HCT116 (cell line): ENCODE data around the gene PKIB. TPM values are rescaled to one million over a fixed set of nuclear protein-coding genes. Genes with fewer than 3 reads are reported as not detected.
A peak's percentile ranks its signal among the peaks of the same experiment; 100 is the strongest.

Source experiments
- ATAC-seq: fragments of 200-7000 bp; cut with Tn5 transposase; 2 replicates; pipeline ENCODE4 v1.9.1; 2020; ENCODE audit warnings: mild to moderate bottlenecking, moderate library complexity
- BruUV-seq: library from RNA; stranded (reverse); fragments of 400-500 nt; replicated peaks from 2 replicates; lab custom pipeline; 2021; lab: Mats Ljungman, UMichigan
- CTCF ChIA-PET: fragments of 300-600 bp; sonication (Branson Sonifier 250); formaldehyde crosslinking; loops from one replicate; lab custom pipeline; 2021; ENCODE audit warnings: antibody characterized with exemption; lab: Charles Lee
- POLR2A ChIA-PET: fragments of 300-600, 350-600 bp; sonication (Branson Sonifier 250); formaldehyde crosslinking; loops from one replicate; lab custom pipeline; 2021; ENCODE audit warnings: antibody characterized with exemption; lab: Charles Lee
- RAD21 ChIA-PET, 2 experiments: fragments of 300-600 bp; sonication (Branson Sonifier 250); formaldehyde crosslinking; loops; one replicate each; lab custom pipeline; 2023; ENCODE audit warnings: low total read pairs in 2 of 2; ENCODE audit not compliant: uncharacterized antibody in 2 of 2, unreplicated experiment in 2 of 2, low non-redundant PET in 1 of 2; lab: Charles Lee
- DNase-seq: peaks from one replicate; pipeline ENCODE4 v3.0.0-alpha.2; 2010; ENCODE audit warnings: low read depth, low spot score
- H2AFZ ChIP-seq: fragments of 200-600 bp; shearing (Covaris generic), sonication (generic); 2 replicates; pipeline ENCODE4 v1.6.1; 2017; ENCODE audit warnings: low read depth, mixed run types, mixed read lengths, antibody characterized with exemption, low read length; ENCODE audit not compliant: poor library complexity, severe bottlenecking
- H3K27ac ChIP-seq: 2 replicates; pipeline ENCODE4 v1.5.1; 2012; ENCODE audit warnings: low read depth, low read length
- H3K27me3 ChIP-seq: fragments of 200-600 bp; sonication (generic); 2 replicates; pipeline ENCODE4 v1.6.1; 2016; ENCODE audit warnings: mixed run types, low read length, mixed read lengths; ENCODE audit not compliant: insufficient read depth
- H3K36me3 ChIP-seq, 2 experiments: fragments of 200-500 bp in 1 of 2; fragments of 200-600 bp in 1 of 2; sonication (Bioruptor generic) in 1 of 2; sonication (generic) in 1 of 2; 2 replicates each; pipeline versions ENCODE4 v1.5.1 to v1.6.1; 2014 to 2016; ENCODE audit warnings: low read length in 2 of 2, inconsistent platforms in 1 of 2, mixed read lengths in 1 of 2, mixed run types in 1 of 2; ENCODE audit not compliant: insufficient read depth in 2 of 2, control insufficient read depth in 1 of 2
- H3K4me1 ChIP-seq, 2 experiments: fragments of 200-600 bp in 1 of 2; sonication (generic) in 1 of 2; 2 replicates each; pipeline versions ENCODE4 v1.5.1 to v1.6.1; 2012 to 2017; ENCODE audit warnings: low read length in 2 of 2, inconsistent platforms in 1 of 2, mild to moderate bottlenecking in 1 of 2, mixed read lengths in 1 of 2, mixed run types in 1 of 2, moderate library complexity in 1 of 2; ENCODE audit not compliant: insufficient read depth in 2 of 2, control insufficient read depth in 1 of 2
- H3K4me2 ChIP-seq: fragments of 200-600 bp; sonication (generic); 2 replicates; pipeline ENCODE4 v1.6.1; 2017; ENCODE audit warnings: mixed run types, low read length, mixed read lengths
- H3K4me3 ChIP-seq, 2 experiments: fragments of 200-600 bp in 1 of 2; sonication (generic) in 1 of 2; replicated peaks in 1 of 2; 2 replicates each; pipeline ENCODE4 v1.5.1; 2011 to 2016; ENCODE audit warnings: low read length in 2 of 2, control low read depth in 1 of 2, low read depth in 1 of 2, mild to moderate bottlenecking in 1 of 2, mixed read lengths in 1 of 2, mixed run types in 1 of 2
- H3K79me2 ChIP-seq: fragments of 200-600 bp; sonication (generic); 2 replicates; pipeline ENCODE4 v1.6.1; 2017; ENCODE audit warnings: mild to moderate bottlenecking, mixed run types, low read length, moderate library complexity, mixed read lengths; ENCODE audit not compliant: insufficient read depth
- H3K9ac ChIP-seq: fragments of 200-600 bp; sonication (generic); 2 replicates; pipeline ENCODE4 v1.6.1; 2016; ENCODE audit warnings: low read length, mixed read lengths
- H3K9me2 ChIP-seq: fragments of 200-600 bp; sonication (generic), shearing (Covaris generic); 2 replicates; pipeline ENCODE4 v1.6.1; 2017; ENCODE audit warnings: mixed run types, mild to moderate bottlenecking, moderate library complexity; ENCODE audit not compliant: insufficient read depth
- H3K9me3 ChIP-seq, 2 experiments: fragments of 200-500 bp in 1 of 2; fragments of 200-600 bp in 1 of 2; sonication (Bioruptor generic) in 1 of 2; sonication (generic) in 1 of 2; 2 replicates each; pipeline ENCODE4 v1.6.1; 2014 to 2017; ENCODE audit warnings: low read length in 2 of 2, mixed read lengths in 2 of 2, inconsistent platforms in 1 of 2, low read depth in 1 of 2, mild to moderate bottlenecking in 1 of 2, mixed run types in 1 of 2, moderate library complexity in 1 of 2; ENCODE audit not compliant: control insufficient read depth in 1 of 2, insufficient read depth in 1 of 2
- H4K20me1 ChIP-seq: fragments of 200-600 bp; sonication (generic), shearing (Covaris generic); 2 replicates; pipeline ENCODE4 v1.6.1; 2017; ENCODE audit warnings: mixed run types, mild to moderate bottlenecking, moderate library complexity; ENCODE audit not compliant: insufficient read depth
- ATF3 ChIP-seq: IDR thresholded peaks from 2 replicates; pipeline ENCODE4 v1.6.1; 2012
- CBX3 ChIP-seq: IDR thresholded peaks from 2 replicates; pipeline ENCODE4 v1.6.1; 2012; ENCODE audit warnings: low read depth
- CEBPB ChIP-seq: IDR thresholded peaks from 2 replicates; pipeline ENCODE4 v1.6.1; 2012; ENCODE audit warnings: low read depth
- CTCF ChIP-seq, 3 experiments: fragments of 200-600 bp in 1 of 3; sonication (generic) in 1 of 3; IDR thresholded peaks in 2 of 3; conservative IDR thresholded peaks in 1 of 3; 2 replicates each; pipeline ENCODE4 v1.5.1; 2012 to 2017; ENCODE audit warnings: low read depth in 2 of 3, low read length in 2 of 3, antibody characterized with exemption in 1 of 3, borderline replicate concordance in 1 of 3, control low read depth in 1 of 3, mild to moderate bottlenecking in 1 of 3, mixed read lengths in 1 of 3, mixed run types in 1 of 3, moderate library complexity in 1 of 3; ENCODE audit not compliant: insufficient read depth in 1 of 3
- EGR1 ChIP-seq: IDR thresholded peaks from 2 replicates; pipeline ENCODE4 v1.6.1; 2012; ENCODE audit warnings: low read depth
- EZH2 ChIP-seq: fragments of 200-600 bp; sonication (generic); IDR thresholded peaks from 2 replicates; pipeline ENCODE4 v1.6.1; 2017; ENCODE audit warnings: antibody characterized with exemption, mixed run types
- FOSL1 ChIP-seq: IDR thresholded peaks from 2 replicates; pipeline ENCODE4 v1.6.1; 2012; ENCODE audit warnings: low read depth
- MAX ChIP-seq: IDR thresholded peaks from 2 replicates; pipeline ENCODE4 v1.6.1; 2012
- POLR2AphosphoS5 ChIP-seq: IDR thresholded peaks from 2 replicates; pipeline ENCODE4 v1.6.1; 2011; ENCODE audit warnings: mild to moderate bottlenecking, low read depth, low read length, moderate library complexity
- REST ChIP-seq: IDR thresholded peaks from 2 replicates; pipeline ENCODE4 v1.6.1; 2012; ENCODE audit warnings: low read depth
- SIN3A ChIP-seq: IDR thresholded peaks from 2 replicates; pipeline ENCODE4 v1.6.1; 2012; ENCODE audit warnings: low read depth
- SP1 ChIP-seq: IDR thresholded peaks from 2 replicates; pipeline ENCODE4 v1.6.1; 2012; ENCODE audit warnings: low read depth
- SRF ChIP-seq: IDR thresholded peaks from 2 replicates; pipeline ENCODE4 v1.6.1; 2012; ENCODE audit warnings: low read depth
- TCF7L2 ChIP-seq: IDR thresholded peaks from 2 replicates; pipeline ENCODE4 v1.7.0; 2011; ENCODE audit warnings: borderline replicate concordance, inconsistent platforms; ENCODE audit not compliant: insufficient read depth, insufficient read length; ENCODE audit errors: extremely low read depth
- YY1 ChIP-seq: IDR thresholded peaks from 2 replicates; pipeline ENCODE4 v1.6.1; 2011; ENCODE audit warnings: low read length, low read depth, moderate library complexity, mild to moderate bottlenecking; ENCODE audit not compliant: insufficient replicate concordance; ENCODE audit errors: extremely low read depth
- ZFX ChIP-seq: fragments of 450-650 bp; IDR thresholded peaks from 2 replicates; pipeline ENCODE4 v1.6.1; 2017
- ZNF274 ChIP-seq: fragments of 200-500 bp; sonication (Bioruptor generic); IDR thresholded peaks from 2 replicates; pipeline ENCODE4 v1.6.1; 2014; ENCODE audit warnings: mild to moderate bottlenecking, low read depth, low read length, inconsistent platforms
- intact Hi-C: fragments of 100-400 bp; cut with micrococcal nuclease; formaldehyde crosslinking; loops from 2 replicates; pipeline ENCODE4 v1.10.0; 2022
- total RNA-seq: library from RNA; stranded (reverse); gene quantifications from one replicate; pipeline ENCODE4 v1.2.1, GENCODE V29; 2021; ENCODE audit not compliant: unreplicated experiment

PKIB gene
- total RNA-seq, 1 experiment from 2014 or later, result 24.0 TPM

- TF ChIP-seq ATF3 (no peak), FOSL1 (peak; percentile 88)
Observed at GRCh38 chr6:122653094-122653493, 42.9 kb downstream of the PKIB start (continued).

GRCh38 chr6:122654012-122654411 is 43.8 kb downstream of the PKIB start:
- Histone ChIP-seq H2AFZ (no peak overlapping the region), H3K27me3 (no peaks in the 10 kb centered on the region)
- TF ChIP-seq CBX3 (no peak), ZFX (no peak), MAX (no peak), CEBPB (no peak), SP1 (no peak), REST (no peak), FOSL1 (no peak), ZNF274 (no peak), EZH2 (no peak), ATF3 (no peak), SRF (no peak), POLR2AphosphoS5 (no peak), TCF7L2 (no peak), EGR1 (no peak), YY1 (no peak), SIN3A (no peak), CTCF (IDR thresholded peaks at IDR 0.05 in 2 of 3, conservative IDR thresholded peaks at IDR 0.05 in 1 of 3; ENCODE audit: borderline replicate concordance in 1 of 3, insufficient read depth in 1 of 3, low read depth in 2 of 3, low read length in 2 of 3) (no peak)
- TF ChIP-seq, all 23 proteins: peak for 0
- no TSS peak for BruUV-seq
- no peak overlapping the region for H3K4me3 ChIP-seq
- intact Hi-C loops, result no loop called here
- H3K4me2 ChIP-seq, result peak overlapping the region; percentile 63; the same call in 1 of the 2 replicates
- ChIA-PET RAD21 (no interaction called here), CTCF (no interaction called here), POLR2A (no interaction called here)
- DNase-seq (no peak), ATAC-seq (no peak)
- no peak overlapping the region for H3K9ac ChIP-seq
- no peaks in the 10 kb centered on the region for H3K9me3 ChIP-seq
- H3K79me2 ChIP-seq, result no peaks in the 10 kb centered on the region
- no peaks in the 10 kb centered on the region; the same call in 1 of the 2 replicates for H3K9me2 ChIP-seq
- no peaks in the 10 kb centered on the region for H4K20me1 ChIP-seq
- H3K27ac ChIP-seq, result peak overlapping the region; percentile 63; the same call in 1 of the 2 replicates
- H3K36me3 ChIP-seq, result no peaks in the 10 kb centered on the region
- peaks cover 39 to 54% of the 10 kb centered on the region in 2 experiments for H3K4me1 ChIP-seq
